DOHH2 (cell line): ENCODE data around the gene ARHGEF5.

Experiments used
- EZH2phosphoT487 ChIP-seq: fragments of 200-600 bp; sonication (generic); IDR thresholded peaks from 2 replicates; pipeline ENCODE4 v1.6.1; 2017; ENCODE audit warnings: borderline replicate concordance, mild to moderate bottlenecking, antibody characterized with exemption, low read length, moderate library complexity, mixed read lengths
- TF ChIP-seq, protein P1 (sequence below): fragments of 200-600 bp; sonication (generic); IDR thresholded peaks from one replicate; pipeline ENCODE4 v1.5.1; 2014; ENCODE audit warnings: antibody characterized with exemption, mild to moderate bottlenecking, low read depth, low read length; ENCODE audit not compliant: poor library complexity, severe bottlenecking

- TF ChIP-seq, protein P1, sequence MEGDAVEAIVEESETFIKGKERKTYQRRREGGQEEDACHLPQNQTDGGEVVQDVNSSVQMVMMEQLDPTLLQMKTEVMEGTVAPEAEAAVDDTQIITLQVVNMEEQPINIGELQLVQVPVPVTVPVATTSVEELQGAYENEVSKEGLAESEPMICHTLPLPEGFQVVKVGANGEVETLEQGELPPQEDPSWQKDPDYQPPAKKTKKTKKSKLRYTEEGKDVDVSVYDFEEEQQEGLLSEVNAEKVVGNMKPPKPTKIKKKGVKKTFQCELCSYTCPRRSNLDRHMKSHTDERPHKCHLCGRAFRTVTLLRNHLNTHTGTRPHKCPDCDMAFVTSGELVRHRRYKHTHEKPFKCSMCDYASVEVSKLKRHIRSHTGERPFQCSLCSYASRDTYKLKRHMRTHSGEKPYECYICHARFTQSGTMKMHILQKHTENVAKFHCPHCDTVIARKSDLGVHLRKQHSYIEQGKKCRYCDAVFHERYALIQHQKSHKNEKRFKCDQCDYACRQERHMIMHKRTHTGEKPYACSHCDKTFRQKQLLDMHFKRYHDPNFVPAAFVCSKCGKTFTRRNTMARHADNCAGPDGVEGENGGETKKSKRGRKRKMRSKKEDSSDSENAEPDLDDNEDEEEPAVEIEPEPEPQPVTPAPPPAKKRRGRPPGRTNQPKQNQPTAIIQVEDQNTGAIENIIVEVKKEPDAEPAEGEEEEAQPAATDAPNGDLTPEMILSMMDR = no peak
- TF ChIP-seq EZH2phosphoT487 = no peak
These were observed 52.9 kb downstream of the ARHGEF5 start for GRCh38 chr7:144408121-144408520.
